ENCODE data around the gene RAN. TPM values are rescaled to one million over a fixed set of nuclear protein-coding genes. Genes with fewer than 3 reads are reported as not detected.

The RAN gene
- total RNA-seq: 1,000 to 10,000 TPM; 2,485 to 2,586 (median 2,511) TPM

- H3K4me3 Mint-ChIP-seq: peak within 1 kb of the TSS; percentile 94
- H3K9me3 Mint-ChIP-seq: no peaks in the 10 kb centered on the region
- peak; percentile 81 to 83 for ATAC-seq
- peak; percentile 93 for DNase-seq
- H3K36me3 Mint-ChIP-seq (ENCODE audit: insufficient read depth): peaks cover 38% of the 10 kb centered on the region
- H3K27me3 Mint-ChIP-seq (ENCODE audit: low read depth): no peaks in the 10 kb centered on the region
- peaks cover 61% of the 10 kb centered on the region for H3K4me1 Mint-ChIP-seq (ENCODE audit: low read depth)
These were observed at the start of gene RAN for GRCh38 chr12:130871286-130872178. TSS of gene RAN (plus strand) at chr12:130872066. CDS start at chr12:130872594, 528 bp downstream.

- Mint-ChIP-seq H3K36me3 (ENCODE audit: insufficient read depth) (peaks cover 5% of the 10 kb centered on the region), H3K4me1 (ENCODE audit: low read depth) (peaks cover 8% of the 10 kb centered on the region), H3K27me3 (ENCODE audit: low read depth) (no peaks in the 10 kb centered on the region), H3K4me3 (no peak overlapping the region), H3K9me3 (no peaks in the 10 kb centered on the region)
- DNase-seq: no peak
- ATAC-seq: no peak
These were observed 46.1 kb upstream of the RAN start for GRCh38 chr12:130825771-130826150.

GRCh38 chr12:130826151-130826801 is 45.6 kb upstream of the RAN start:
- peak; percentile 96 to 98 for ATAC-seq
- H3K36me3 Mint-ChIP-seq (ENCODE audit: insufficient read depth): peaks cover 4% of the 10 kb centered on the region
- H3K4me3 Mint-ChIP-seq: no peak overlapping the region
- peaks cover 8% of the 10 kb centered on the region for H3K4me1 Mint-ChIP-seq (ENCODE audit: low read depth)
- no peaks in the 10 kb centered on the region for H3K27me3 Mint-ChIP-seq (ENCODE audit: low read depth)
- DNase-seq: peak; percentile 77
- H3K9me3 Mint-ChIP-seq: no peaks in the 10 kb centered on the region

- H3K4me1 Mint-ChIP-seq (ENCODE audit: low read depth): peaks cover 11% of the 10 kb centered on the region
- no peaks in the 10 kb centered on the region for H3K27me3 Mint-ChIP-seq (ENCODE audit: low read depth)
- no peak for ATAC-seq
- no peak for DNase-seq
- H3K4me3 Mint-ChIP-seq: no peak overlapping the region
- peaks cover 4% of the 10 kb centered on the region for H3K36me3 Mint-ChIP-seq (ENCODE audit: insufficient read depth)
- no peaks in the 10 kb centered on the region for H3K9me3 Mint-ChIP-seq
These were observed 44.4 kb upstream of the RAN start for GRCh38 chr12:130827432-130827831.

- Mint-ChIP-seq H3K36me3 (ENCODE audit: insufficient read depth) (peaks cover 2% of the 10 kb centered on the region), H3K4me3 (no peak overlapping the region), H3K27me3 (ENCODE audit: low read depth) (no peaks in the 10 kb centered on the region), H3K9me3 (no peaks in the 10 kb centered on the region), H3K4me1 (ENCODE audit: low read depth) (peaks cover 20% of the 10 kb centered on the region)
- ATAC-seq (no peak), DNase-seq (no peak)
These were observed 43.0 kb upstream of the RAN start for GRCh38 chr12:130828895-130829294.

GRCh38 chr12:130829391-130830245 is 42.2 kb upstream of the RAN start:
- no peaks in the 10 kb centered on the region for H3K27me3 Mint-ChIP-seq (ENCODE audit: low read depth)
- peaks cover 2% of the 10 kb centered on the region for H3K36me3 Mint-ChIP-seq (ENCODE audit: insufficient read depth)
- DNase-seq (no peak), ATAC-seq (no peak)
- H3K4me3 Mint-ChIP-seq: no peak overlapping the region
- no peaks in the 10 kb centered on the region for H3K9me3 Mint-ChIP-seq
- peaks cover 20% of the 10 kb centered on the region for H3K4me1 Mint-ChIP-seq (ENCODE audit: low read depth)

- H3K27me3 Mint-ChIP-seq (ENCODE audit: low read depth): no peaks in the 10 kb centered on the region
- H3K4me3 Mint-ChIP-seq: no peak overlapping the region
- no peaks in the 10 kb centered on the region for H3K9me3 Mint-ChIP-seq
- ATAC-seq (no peak), DNase-seq (no peak)
- peaks cover 20% of the 10 kb centered on the region for H3K4me1 Mint-ChIP-seq (ENCODE audit: low read depth)
- H3K36me3 Mint-ChIP-seq (ENCODE audit: insufficient read depth): peaks cover 2% of the 10 kb centered on the region
These were observed 41.7 kb upstream of the RAN start for GRCh38 chr12:130830246-130830551.

GRCh38 chr12:130831246-130831645 is 40.6 kb upstream of the RAN start:
- no peaks in the 10 kb centered on the region for H3K9me3 Mint-ChIP-seq
- no peaks in the 10 kb centered on the region for H3K27me3 Mint-ChIP-seq (ENCODE audit: low read depth)
- peaks cover 2% of the 10 kb centered on the region for H3K36me3 Mint-ChIP-seq (ENCODE audit: insufficient read depth)
- DNase-seq (no peak), ATAC-seq (no peak)
- H3K4me3 Mint-ChIP-seq: no peak overlapping the region
- H3K4me1 Mint-ChIP-seq (ENCODE audit: low read depth): peaks cover 22% of the 10 kb centered on the region

- no peaks in the 10 kb centered on the region for H3K9me3 Mint-ChIP-seq
- no peak overlapping the region for H3K4me3 Mint-ChIP-seq
- H3K27me3 Mint-ChIP-seq (ENCODE audit: low read depth): no peaks in the 10 kb centered on the region
- DNase-seq (no peak), ATAC-seq (no peak)
- peaks cover 2% of the 10 kb centered on the region for H3K36me3 Mint-ChIP-seq (ENCODE audit: insufficient read depth)
- peaks cover 22% of the 10 kb centered on the region for H3K4me1 Mint-ChIP-seq (ENCODE audit: low read depth)
These were observed 39.9 kb upstream of the RAN start for GRCh38 chr12:130831876-130832405.

GRCh38 chr12:130832561-130833209 is 39.2 kb upstream of the RAN start:
- DNase-seq (no peak), ATAC-seq (no peak)
- Mint-ChIP-seq H3K9me3 (no peaks in the 10 kb centered on the region), H3K4me3 (no peak overlapping the region), H3K27me3 (ENCODE audit: low read depth) (no peaks in the 10 kb centered on the region), H3K36me3 (ENCODE audit: insufficient read depth) (peaks cover 2% of the 10 kb centered on the region), H3K4me1 (ENCODE audit: low read depth) (peaks cover 22% of the 10 kb centered on the region)

- H3K4me3 Mint-ChIP-seq: no peak overlapping the region
- H3K4me1 Mint-ChIP-seq (ENCODE audit: low read depth): peaks cover 34% of the 10 kb centered on the region
- H3K9me3 Mint-ChIP-seq: no peaks in the 10 kb centered on the region
- H3K36me3 Mint-ChIP-seq (ENCODE audit: insufficient read depth): peaks cover 2% of the 10 kb centered on the region
- ATAC-seq: no peak
- H3K27me3 Mint-ChIP-seq (ENCODE audit: low read depth): no peaks in the 10 kb centered on the region
- no peak for DNase-seq
These were observed 36.9 kb upstream of the RAN start for GRCh38 chr12:130835011-130835410.

- Mint-ChIP-seq H3K36me3 (ENCODE audit: insufficient read depth) (peaks cover 2% of the 10 kb centered on the region), H3K27me3 (ENCODE audit: low read depth) (no peaks in the 10 kb centered on the region), H3K4me1 (ENCODE audit: low read depth) (peaks cover 34% of the 10 kb centered on the region), H3K9me3 (no peaks in the 10 kb centered on the region), H3K4me3 (no peak overlapping the region)
- no peak for ATAC-seq
- DNase-seq: no peak
These were observed 36.4 kb upstream of the RAN start for GRCh38 chr12:130835436-130835835.

- peak; percentile 9 for DNase-seq
- Mint-ChIP-seq H3K36me3 (ENCODE audit: insufficient read depth) (no peaks in the 10 kb centered on the region), H3K4me1 (ENCODE audit: low read depth) (peaks cover 27% of the 10 kb centered on the region), H3K9me3 (no peaks in the 10 kb centered on the region), H3K27me3 (ENCODE audit: low read depth) (no peaks in the 10 kb centered on the region), H3K4me3 (peak overlapping the region; percentile 77)
- ATAC-seq: peak; percentile 37 to 47
These were observed 33.4 kb upstream of the RAN start for GRCh38 chr12:130838284-130838950.

Data from activated T-cell treated with anti-CD3 and anti-CD28 coated beads, Interleukin-2, amount 50 U/mL, for 4 hours (primary cell).